ENCODE data around the gene CCM2. TPM values are rescaled to one million over a fixed set of nuclear protein-coding genes. Genes with fewer than 3 reads are reported as not detected.

CCM2 gene
- total and polyA plus RNA-seq, 2 of the 8 experiments (the other 6 are each of a cell fraction or from before 2014, with no cell fraction given) = 31.6 to 41.2 TPM

DNA sequence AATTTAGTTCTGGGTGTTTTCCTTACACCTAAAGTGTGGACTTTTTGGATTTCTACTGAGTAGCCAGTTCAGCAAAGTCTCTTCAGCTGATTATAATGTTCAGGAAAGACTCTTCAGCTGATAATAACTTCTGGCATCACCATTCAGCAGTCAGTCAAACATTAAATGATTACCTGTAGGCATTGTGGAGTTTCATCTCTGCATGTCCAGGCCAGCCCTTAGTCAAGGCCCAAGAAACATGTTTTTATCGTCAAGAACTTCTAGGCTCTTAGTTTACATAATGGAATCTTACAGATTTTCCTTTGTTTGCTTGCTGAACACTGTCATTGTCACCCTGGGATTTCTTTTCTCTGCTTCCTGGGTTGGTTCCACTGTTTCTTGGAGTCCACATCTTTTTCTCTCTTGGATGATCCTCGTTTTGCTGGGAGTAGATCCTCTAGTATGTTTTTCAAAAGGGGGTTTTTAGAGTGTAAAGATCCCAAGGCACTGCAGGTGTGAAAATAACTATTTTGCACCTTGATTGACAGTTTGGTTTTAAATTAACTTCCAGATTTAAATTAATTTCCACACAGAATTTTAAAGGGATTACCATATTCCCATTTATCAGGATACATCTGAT is 24.2 kb downstream of the CCM2 start (continued):
- TF ChIP-seq, protein P1, sequence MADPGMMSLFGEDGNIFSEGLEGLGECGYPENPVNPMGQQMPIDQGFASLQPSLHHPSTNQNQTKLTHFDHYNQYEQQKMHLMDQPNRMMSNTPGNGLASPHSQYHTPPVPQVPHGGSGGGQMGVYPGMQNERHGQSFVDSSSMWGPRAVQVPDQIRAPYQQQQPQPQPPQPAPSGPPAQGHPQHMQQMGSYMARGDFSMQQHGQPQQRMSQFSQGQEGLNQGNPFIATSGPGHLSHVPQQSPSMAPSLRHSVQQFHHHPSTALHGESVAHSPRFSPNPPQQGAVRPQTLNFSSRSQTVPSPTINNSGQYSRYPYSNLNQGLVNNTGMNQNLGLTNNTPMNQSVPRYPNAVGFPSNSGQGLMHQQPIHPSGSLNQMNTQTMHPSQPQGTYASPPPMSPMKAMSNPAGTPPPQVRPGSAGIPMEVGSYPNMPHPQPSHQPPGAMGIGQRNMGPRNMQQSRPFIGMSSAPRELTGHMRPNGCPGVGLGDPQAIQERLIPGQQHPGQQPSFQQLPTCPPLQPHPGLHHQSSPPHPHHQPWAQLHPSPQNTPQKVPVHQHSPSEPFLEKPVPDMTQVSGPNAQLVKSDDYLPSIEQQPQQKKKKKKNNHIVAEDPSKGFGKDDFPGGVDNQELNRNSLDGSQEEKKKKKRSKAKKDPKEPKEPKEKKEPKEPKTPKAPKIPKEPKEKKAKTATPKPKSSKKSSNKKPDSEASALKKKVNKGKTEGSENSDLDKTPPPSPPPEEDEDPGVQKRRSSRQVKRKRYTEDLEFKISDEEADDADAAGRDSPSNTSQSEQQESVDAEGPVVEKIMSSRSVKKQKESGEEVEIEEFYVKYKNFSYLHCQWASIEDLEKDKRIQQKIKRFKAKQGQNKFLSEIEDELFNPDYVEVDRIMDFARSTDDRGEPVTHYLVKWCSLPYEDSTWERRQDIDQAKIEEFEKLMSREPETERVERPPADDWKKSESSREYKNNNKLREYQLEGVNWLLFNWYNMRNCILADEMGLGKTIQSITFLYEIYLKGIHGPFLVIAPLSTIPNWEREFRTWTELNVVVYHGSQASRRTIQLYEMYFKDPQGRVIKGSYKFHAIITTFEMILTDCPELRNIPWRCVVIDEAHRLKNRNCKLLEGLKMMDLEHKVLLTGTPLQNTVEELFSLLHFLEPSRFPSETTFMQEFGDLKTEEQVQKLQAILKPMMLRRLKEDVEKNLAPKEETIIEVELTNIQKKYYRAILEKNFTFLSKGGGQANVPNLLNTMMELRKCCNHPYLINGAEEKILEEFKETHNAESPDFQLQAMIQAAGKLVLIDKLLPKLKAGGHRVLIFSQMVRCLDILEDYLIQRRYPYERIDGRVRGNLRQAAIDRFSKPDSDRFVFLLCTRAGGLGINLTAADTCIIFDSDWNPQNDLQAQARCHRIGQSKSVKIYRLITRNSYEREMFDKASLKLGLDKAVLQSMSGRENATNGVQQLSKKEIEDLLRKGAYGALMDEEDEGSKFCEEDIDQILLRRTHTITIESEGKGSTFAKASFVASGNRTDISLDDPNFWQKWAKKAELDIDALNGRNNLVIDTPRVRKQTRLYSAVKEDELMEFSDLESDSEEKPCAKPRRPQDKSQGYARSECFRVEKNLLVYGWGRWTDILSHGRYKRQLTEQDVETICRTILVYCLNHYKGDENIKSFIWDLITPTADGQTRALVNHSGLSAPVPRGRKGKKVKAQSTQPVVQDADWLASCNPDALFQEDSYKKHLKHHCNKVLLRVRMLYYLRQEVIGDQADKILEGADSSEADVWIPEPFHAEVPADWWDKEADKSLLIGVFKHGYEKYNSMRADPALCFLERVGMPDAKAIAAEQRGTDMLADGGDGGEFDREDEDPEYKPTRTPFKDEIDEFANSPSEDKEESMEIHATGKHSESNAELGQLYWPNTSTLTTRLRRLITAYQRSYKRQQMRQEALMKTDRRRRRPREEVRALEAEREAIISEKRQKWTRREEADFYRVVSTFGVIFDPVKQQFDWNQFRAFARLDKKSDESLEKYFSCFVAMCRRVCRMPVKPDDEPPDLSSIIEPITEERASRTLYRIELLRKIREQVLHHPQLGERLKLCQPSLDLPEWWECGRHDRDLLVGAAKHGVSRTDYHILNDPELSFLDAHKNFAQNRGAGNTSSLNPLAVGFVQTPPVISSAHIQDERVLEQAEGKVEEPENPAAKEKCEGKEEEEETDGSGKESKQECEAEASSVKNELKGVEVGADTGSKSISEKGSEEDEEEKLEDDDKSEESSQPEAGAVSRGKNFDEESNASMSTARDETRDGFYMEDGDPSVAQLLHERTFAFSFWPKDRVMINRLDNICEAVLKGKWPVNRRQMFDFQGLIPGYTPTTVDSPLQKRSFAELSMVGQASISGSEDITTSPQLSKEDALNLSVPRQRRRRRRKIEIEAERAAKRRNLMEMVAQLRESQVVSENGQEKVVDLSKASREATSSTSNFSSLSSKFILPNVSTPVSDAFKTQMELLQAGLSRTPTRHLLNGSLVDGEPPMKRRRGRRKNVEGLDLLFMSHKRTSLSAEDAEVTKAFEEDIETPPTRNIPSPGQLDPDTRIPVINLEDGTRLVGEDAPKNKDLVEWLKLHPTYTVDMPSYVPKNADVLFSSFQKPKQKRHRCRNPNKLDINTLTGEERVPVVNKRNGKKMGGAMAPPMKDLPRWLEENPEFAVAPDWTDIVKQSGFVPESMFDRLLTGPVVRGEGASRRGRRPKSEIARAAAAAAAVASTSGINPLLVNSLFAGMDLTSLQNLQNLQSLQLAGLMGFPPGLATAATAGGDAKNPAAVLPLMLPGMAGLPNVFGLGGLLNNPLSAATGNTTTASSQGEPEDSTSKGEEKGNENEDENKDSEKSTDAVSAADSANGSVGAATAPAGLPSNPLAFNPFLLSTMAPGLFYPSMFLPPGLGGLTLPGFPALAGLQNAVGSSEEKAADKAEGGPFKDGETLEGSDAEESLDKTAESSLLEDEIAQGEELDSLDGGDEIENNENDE (IDR thresholded peaks at IDR 0.05; ENCODE audit: insufficient replicate concordance, low read length) = no peak
- TF ChIP-seq POLR2A (IDR thresholded peaks at IDR 0.05; ENCODE audit: control extremely low read depth in 1 of 2, low read depth in 2 of 2, low read length in 2 of 2) = no peak

Data from H1 (cell line).